Prostate gland (tissue), 2 donors: ENCODE results near the gene EPB41L4A.

Experiments
- CTCF ChIP-seq, 4 experiments: fragments of 200-600 bp in 2 of 4; fragments of 450-650 bp in 2 of 4; sonication (generic) in 2 of 4; IDR thresholded peaks; 1 replicate in 3 of 4; 2 replicates in 1 of 4; pipeline ENCODE4 v1.5.1; 2016 to 2019; ENCODE audit warnings: antibody characterized with exemption in 4 of 4, mild to moderate bottlenecking in 2 of 4, moderate library complexity in 2 of 4
- POLR2A ChIP-seq: fragments of 450-650 bp; IDR thresholded peaks from one replicate; pipeline ENCODE4 v1.6.1; 2016; ENCODE audit warnings: antibody characterized with exemption, mild to moderate bottlenecking
- POLR2AphosphoS5 ChIP-seq: sonication (generic); formaldehyde crosslinking; IDR thresholded peaks from one replicate; pipeline ENCODE4 v1.6.1; 2017; ENCODE audit warnings: antibody characterized with exemption

- TF ChIP-seq CTCF (IDR thresholded peaks at IDR 0.05) (no peak), POLR2AphosphoS5 (no peak), POLR2A (no peak)
Measured at GRCh38 chr5:112320408-112320807, 98.7 kb downstream of the EPB41L4A start.
